RWPE2 (cell line): ENCODE measurements around the gene EPC2.

Source experiments
- ATAC-seq: fragments of 200-7000 bp; cut with Tn5 transposase; 3 replicates; pipeline ENCODE4 v1.9.1; 2021; ENCODE audit warnings: low read depth
- DNase-seq: peaks from one replicate; pipeline ENCODE4 v3.0.0-alpha.2; 2020; ENCODE audit warnings: low spot score
- H3K27ac ChIP-seq: fragments of 450-650 bp; 2 replicates; pipeline ENCODE4 v1.5.1; 2017; ENCODE audit warnings: mild to moderate bottlenecking; ENCODE audit not compliant: poor library complexity, severe bottlenecking
- H3K27me3 ChIP-seq: fragments of 250-450 bp; sonication (Bioruptor Pico); 2 replicates; pipeline ENCODE4 v1.5.1; 2021; ENCODE audit warnings: mild to moderate bottlenecking, moderate library complexity; ENCODE audit not compliant: insufficient read depth, poor library complexity, severe bottlenecking
- H3K36me3 ChIP-seq: fragments of 250-450 bp; sonication (Bioruptor Pico); 2 replicates; pipeline ENCODE4 v1.5.1; 2020; ENCODE audit warnings: low read depth, mild to moderate bottlenecking, moderate library complexity
- H3K4me1 ChIP-seq: fragments of 250-450 bp; sonication (Bioruptor Pico); 2 replicates; pipeline ENCODE4 v1.5.1; 2021; ENCODE audit warnings: mild to moderate bottlenecking, moderate library complexity; ENCODE audit not compliant: insufficient read depth, poor library complexity, severe bottlenecking
- H3K4me3 ChIP-seq: fragments of 250-450 bp; sonication (Bioruptor Pico); 2 replicates; pipeline ENCODE4 v1.5.1; 2021; ENCODE audit warnings: mild to moderate bottlenecking, moderate library complexity; ENCODE audit not compliant: severe bottlenecking
- H3K9me3 ChIP-seq: fragments of 250-450 bp; sonication (Bioruptor Pico); 2 replicates; pipeline ENCODE4 v1.5.1; 2021; ENCODE audit warnings: mild to moderate bottlenecking, moderate library complexity; ENCODE audit not compliant: severe bottlenecking
- TF ChIP-seq, protein P1 (sequence below): fragments of 450-650 bp; IDR thresholded peaks from one replicate; pipeline ENCODE4 v1.5.1; 2017; ENCODE audit warnings: mild to moderate bottlenecking, moderate library complexity; ENCODE audit not compliant: poor library complexity, severe bottlenecking

EPC2 gene

DNA sequence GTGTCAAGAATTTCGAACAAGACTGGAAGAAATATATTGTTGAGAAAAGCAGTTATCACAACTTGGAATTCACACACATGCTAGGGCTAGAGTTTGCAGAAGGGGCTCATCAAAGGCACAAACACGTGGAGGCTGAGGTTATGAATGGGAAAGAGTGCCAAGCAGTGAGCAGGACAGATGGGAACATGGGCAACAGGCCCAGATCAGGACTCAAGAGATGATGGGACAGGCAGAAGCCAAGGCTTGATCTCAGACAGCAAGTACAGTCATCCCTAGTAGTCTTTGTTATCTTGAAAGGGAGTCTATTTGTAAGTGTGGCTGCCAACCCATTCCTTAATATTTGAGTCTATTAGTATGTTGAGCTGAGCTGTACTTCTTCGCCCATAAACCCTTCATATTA is 22.2 kb upstream of the EPC2 start:
- TF ChIP-seq, protein P1, sequence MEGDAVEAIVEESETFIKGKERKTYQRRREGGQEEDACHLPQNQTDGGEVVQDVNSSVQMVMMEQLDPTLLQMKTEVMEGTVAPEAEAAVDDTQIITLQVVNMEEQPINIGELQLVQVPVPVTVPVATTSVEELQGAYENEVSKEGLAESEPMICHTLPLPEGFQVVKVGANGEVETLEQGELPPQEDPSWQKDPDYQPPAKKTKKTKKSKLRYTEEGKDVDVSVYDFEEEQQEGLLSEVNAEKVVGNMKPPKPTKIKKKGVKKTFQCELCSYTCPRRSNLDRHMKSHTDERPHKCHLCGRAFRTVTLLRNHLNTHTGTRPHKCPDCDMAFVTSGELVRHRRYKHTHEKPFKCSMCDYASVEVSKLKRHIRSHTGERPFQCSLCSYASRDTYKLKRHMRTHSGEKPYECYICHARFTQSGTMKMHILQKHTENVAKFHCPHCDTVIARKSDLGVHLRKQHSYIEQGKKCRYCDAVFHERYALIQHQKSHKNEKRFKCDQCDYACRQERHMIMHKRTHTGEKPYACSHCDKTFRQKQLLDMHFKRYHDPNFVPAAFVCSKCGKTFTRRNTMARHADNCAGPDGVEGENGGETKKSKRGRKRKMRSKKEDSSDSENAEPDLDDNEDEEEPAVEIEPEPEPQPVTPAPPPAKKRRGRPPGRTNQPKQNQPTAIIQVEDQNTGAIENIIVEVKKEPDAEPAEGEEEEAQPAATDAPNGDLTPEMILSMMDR = no peak
- H3K9me3 ChIP-seq = no peaks in the 10 kb centered on the region
- DNase-seq (no peak), ATAC-seq (no peak)
- H3K27me3 ChIP-seq = no peaks in the 10 kb centered on the region
- H3K4me1 ChIP-seq = no peaks in the 10 kb centered on the region
- no peak overlapping the region for H3K27ac ChIP-seq
- H3K36me3 ChIP-seq = no peaks in the 10 kb centered on the region
- no peak overlapping the region for H3K4me3 ChIP-seq

DNA sequence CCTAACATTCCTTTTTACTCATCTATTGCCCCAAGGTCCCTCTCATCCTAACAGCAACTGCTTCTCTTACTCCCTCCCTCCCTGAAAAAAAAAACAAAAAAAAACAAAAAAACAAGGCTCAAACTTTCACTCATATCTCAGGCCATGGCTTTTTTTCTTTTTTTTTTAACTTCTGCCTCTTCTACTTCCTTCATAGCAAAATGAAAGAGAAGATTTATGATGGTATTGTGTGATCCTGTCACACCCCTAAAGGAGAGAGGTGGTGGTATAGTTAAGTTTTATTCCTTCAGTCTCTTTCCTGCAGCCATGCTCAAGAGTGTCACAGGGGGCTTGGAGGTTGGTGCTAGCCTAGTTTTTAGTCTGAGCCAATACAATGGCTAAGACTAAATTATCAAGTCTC is 21.5 kb upstream of the EPC2 start:
- Histone ChIP-seq H3K27me3 (no peaks in the 10 kb centered on the region), H3K27ac (no peak overlapping the region), H3K4me1 (no peaks in the 10 kb centered on the region), H3K4me3 (no peak overlapping the region), H3K36me3 (no peaks in the 10 kb centered on the region), H3K9me3 (no peaks in the 10 kb centered on the region)
- ATAC-seq (peak; percentile 42; the same call in 1 of the 3 replicates), DNase-seq (no peak)
- TF ChIP-seq, protein P1 = no peak

DNA sequence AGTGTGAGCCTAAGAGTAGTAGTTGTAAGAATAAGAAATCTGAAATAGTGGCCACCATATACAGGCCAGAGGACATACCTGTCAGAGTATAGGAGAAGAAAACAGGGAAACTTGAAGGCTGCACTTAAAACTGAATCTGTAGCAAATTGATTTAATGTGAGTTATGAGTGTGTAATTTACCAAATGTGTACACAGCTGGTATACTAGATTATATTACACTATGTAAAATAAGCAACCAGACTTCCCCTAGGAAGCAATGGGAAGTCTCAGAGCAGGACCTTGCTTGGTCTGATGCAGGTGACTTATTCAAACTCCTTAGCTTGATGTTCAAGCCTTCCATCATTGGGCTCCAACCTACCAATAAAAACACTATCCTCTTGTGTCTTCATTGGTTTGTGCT is 17.3 kb upstream of the EPC2 start:
- ATAC-seq (no peak), DNase-seq (no peak)
- TF ChIP-seq, protein P1 = no peak

DNA sequence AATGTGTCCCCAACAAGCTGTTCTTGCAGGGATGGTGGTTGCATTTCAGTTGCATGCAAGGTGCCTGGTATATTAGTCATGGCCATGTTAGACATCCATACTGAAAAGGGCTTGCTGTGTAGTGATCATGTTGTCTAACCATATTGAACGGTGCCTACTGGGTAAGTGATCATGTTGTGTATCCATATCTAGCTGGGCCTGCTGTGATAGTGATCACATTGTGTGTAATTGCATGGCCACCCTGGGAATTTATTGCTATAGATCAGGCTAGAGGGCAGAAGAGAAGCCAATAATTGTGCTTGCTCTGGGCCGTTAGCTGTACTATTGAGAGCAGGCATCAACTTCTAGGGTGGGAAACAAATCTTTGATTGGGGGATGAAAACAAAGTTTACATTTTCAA is 9.8 kb upstream of the EPC2 start:
- DNase-seq (no peak), ATAC-seq (no peak)
- TF ChIP-seq, protein P1 = no peak

More for the DNA sequence above, 17.3 kb upstream of the EPC2 start:
- Histone ChIP-seq H3K4me3 (no peak overlapping the region), H3K27me3 (no peaks in the 10 kb centered on the region), H3K36me3 (no peaks in the 10 kb centered on the region), H3K4me1 (no peaks in the 10 kb centered on the region), H3K9me3 (no peaks in the 10 kb centered on the region), H3K27ac (no peak overlapping the region)

DNA sequence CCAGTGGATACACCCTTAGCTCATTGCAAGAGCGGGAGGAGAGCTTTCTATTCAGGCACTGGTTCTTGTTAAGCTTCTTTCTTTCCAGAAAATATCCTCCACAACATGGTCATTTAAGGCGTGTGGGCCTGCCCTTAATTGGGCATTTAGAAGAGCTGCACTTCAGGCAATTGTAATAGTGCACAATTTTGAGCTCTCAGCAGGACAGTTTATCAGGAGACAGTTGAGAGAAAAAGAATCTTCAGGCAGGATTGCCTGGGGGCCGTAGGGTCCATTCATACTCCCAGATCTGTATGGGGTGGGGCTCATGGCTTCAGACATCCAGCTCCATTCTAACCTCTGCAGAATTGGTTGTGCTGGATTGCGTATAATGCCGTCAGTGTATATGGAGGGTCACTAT is 6.0 kb upstream of the EPC2 start:
- Histone ChIP-seq H3K36me3 (no peaks in the 10 kb centered on the region), H3K9me3 (no peaks in the 10 kb centered on the region), H3K4me3 (no peak overlapping the region), H3K27me3 (no peaks in the 10 kb centered on the region), H3K27ac (no peak overlapping the region), H3K4me1 (peaks cover 11% of the 10 kb centered on the region)
- TF ChIP-seq, protein P1 = no peak
- ATAC-seq (no peak), DNase-seq (no peak)

More for the DNA sequence above, 9.8 kb upstream of the EPC2 start:
- H3K27me3 ChIP-seq = no peaks in the 10 kb centered on the region
- no peak overlapping the region for H3K27ac ChIP-seq
- H3K4me3 ChIP-seq = no peak overlapping the region
- no peaks in the 10 kb centered on the region for H3K36me3 ChIP-seq
- no peaks in the 10 kb centered on the region for H3K9me3 ChIP-seq
- H3K4me1 ChIP-seq = no peaks in the 10 kb centered on the region
